Retina (tissue), 1 donor: ENCODE data around the gene EIPR1.
"Not testable (repeated sequence)": the region's sequence is repeated elsewhere in the genome, so short reads cannot be mapped to it uniquely, and the experiment has no call there.

Experiments
- DNase-seq: peaks from one replicate; pipeline ENCODE4 v3.0.0-alpha.2; 2016

EIPR1 gene

GRCh38 chr2:3399829-3400228 lies 22.2 kb upstream of the EIPR1 start:
- DNase-seq: peak; percentile 85

GRCh38 chr2:3399381-3399780 lies 21.8 kb upstream of the EIPR1 start:
- DNase-seq: no peak

- peak; percentile 15 for DNase-seq
Observed at GRCh38 chr2:3398857-3399256, 21.2 kb upstream of the EIPR1 start.

- no peak for DNase-seq
Observed at GRCh38 chr2:3396920-3397559, 19.4 kb upstream of the EIPR1 start.

GRCh38 chr2:3392216-3392615 lies 14.6 kb upstream of the EIPR1 start:
- DNase-seq: no peak

GRCh38 chr2:3390041-3390440 lies 12.4 kb upstream of the EIPR1 start:
- no peak for DNase-seq

GRCh38 chr2:3389193-3389592 lies 11.6 kb upstream of the EIPR1 start:
- DNase-seq: no peak

GRCh38 chr2:3388412-3388738 lies 10.8 kb upstream of the EIPR1 start:
- DNase-seq: no peak

GRCh38 chr2:3387644-3388411 lies 10.2 kb upstream of the EIPR1 start:
- DNase-seq: no peak

- no peak for DNase-seq
Observed at GRCh38 chr2:3387011-3387410, 9.4 kb upstream of the EIPR1 start.

- DNase-seq: no peak
Observed at GRCh38 chr2:3386448-3386958, 8.9 kb upstream of the EIPR1 start.

GRCh38 chr2:3379647-3380534 lies 2.3 kb upstream of the EIPR1 start, which contains the start of gene TRAPPC12:
Gene TRAPPC12 (plus strand): TSS chr2:3379694. CDS start chr2:3387624, 7,930 bp downstream.
- DNase-seq: peak; percentile 96

- no peak for DNase-seq
Observed at GRCh38 chr2:3379339-3379646, 1.7 kb upstream of the EIPR1 start.

- no peak for DNase-seq
Observed at GRCh38 chr2:3377279-3377611, 373 bp downstream of the EIPR1 start.

- no peak for DNase-seq
Observed at GRCh38 chr2:3376821-3377220, 797 bp downstream of the EIPR1 start.

- not testable (repeated sequence) for DNase-seq
Observed at GRCh38 chr2:3369340-3370181, 8.1 kb downstream of the EIPR1 start.

- DNase-seq: no peak
Observed at GRCh38 chr2:3368261-3368722, 9.3 kb downstream of the EIPR1 start.

GRCh38 chr2:3365219-3365618 lies 12.4 kb downstream of the EIPR1 start:
- DNase-seq: no peak

GRCh38 chr2:3361518-3362389 lies 15.9 kb downstream of the EIPR1 start:
- DNase-seq: no peak

- no peak for DNase-seq
Observed at GRCh38 chr2:3357926-3358325, 19.7 kb downstream of the EIPR1 start.

GRCh38 chr2:3357446-3357845 lies 20.2 kb downstream of the EIPR1 start:
- not testable (repeated sequence) for DNase-seq

- DNase-seq: no peak
Observed at GRCh38 chr2:3356799-3357198, 20.8 kb downstream of the EIPR1 start.
